SIG-M5 treated with dmso at 0.1 percent for 504 hours (cell line): ENCODE results near the gene COL18A1.

ENCODE experiments used
- DNase-seq: peaks from one replicate; lab custom pipeline; 2025; ENCODE audit not compliant: unreplicated experiment; lab: John Stamatoyannopoulos, UW

Gene COL18A1

DNA sequence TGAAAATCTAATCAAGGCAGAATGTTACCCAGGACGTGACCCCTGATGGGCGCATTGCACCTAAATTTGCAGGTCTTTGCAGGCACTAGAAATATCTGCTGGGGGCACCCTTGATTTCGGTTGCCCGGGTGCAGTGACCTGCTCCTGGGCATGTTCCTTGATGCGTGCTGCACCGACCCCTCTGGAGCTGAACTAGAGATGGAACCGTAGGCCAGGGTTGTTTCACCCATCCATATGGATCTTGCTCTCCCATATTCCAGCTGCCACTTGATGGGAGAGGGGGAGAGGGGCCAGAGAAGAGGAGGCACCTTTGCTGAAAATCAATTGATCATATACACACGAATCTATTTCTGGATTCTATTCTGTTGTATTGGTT is 8.4 kb upstream of the COL18A1 start:
- no peak for DNase-seq

DNA sequence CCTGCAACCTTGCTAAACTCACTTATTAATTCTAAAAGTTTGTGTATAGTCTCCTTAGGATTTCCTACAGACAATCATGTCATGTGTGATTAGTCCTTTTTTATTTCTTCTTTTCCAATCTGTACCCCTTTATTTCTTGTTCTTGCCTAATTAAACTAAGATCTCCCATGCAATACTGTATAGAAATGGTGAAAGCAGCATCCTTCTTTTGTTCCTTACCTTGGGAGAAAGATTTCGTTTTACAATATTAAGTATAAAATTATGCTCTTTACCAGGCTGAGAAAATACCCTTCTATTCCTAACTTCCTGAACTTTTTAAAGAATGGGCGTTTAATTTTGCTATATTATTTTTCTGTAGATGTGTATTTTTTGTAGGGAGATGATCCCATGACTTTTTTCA is 7.6 kb upstream of the COL18A1 start:
- no peak for DNase-seq

DNA sequence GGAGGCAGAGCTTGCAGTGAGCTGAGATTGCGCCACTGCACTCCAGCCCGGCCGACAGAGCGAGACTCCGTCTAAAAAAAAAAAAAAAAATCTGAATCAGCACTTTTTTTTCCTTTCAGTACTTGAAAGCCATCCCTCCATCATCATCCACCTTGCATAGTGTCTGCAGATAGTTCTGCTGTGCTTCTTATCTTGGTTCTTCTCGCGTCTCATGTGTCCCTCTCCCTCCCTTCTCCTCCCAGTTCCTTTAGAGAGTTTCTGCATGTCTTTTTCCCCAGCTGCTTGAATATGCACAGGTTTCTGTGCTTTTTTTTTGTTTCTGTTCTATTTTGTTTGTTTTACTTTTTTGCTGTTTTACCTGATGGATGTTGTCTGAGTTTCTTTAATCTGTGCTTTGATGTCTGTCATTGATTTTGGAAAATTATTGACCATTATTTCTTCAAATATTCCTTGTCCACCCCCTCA is 3.9 kb upstream of the COL18A1 start:
- DNase-seq: no peak

DNA sequence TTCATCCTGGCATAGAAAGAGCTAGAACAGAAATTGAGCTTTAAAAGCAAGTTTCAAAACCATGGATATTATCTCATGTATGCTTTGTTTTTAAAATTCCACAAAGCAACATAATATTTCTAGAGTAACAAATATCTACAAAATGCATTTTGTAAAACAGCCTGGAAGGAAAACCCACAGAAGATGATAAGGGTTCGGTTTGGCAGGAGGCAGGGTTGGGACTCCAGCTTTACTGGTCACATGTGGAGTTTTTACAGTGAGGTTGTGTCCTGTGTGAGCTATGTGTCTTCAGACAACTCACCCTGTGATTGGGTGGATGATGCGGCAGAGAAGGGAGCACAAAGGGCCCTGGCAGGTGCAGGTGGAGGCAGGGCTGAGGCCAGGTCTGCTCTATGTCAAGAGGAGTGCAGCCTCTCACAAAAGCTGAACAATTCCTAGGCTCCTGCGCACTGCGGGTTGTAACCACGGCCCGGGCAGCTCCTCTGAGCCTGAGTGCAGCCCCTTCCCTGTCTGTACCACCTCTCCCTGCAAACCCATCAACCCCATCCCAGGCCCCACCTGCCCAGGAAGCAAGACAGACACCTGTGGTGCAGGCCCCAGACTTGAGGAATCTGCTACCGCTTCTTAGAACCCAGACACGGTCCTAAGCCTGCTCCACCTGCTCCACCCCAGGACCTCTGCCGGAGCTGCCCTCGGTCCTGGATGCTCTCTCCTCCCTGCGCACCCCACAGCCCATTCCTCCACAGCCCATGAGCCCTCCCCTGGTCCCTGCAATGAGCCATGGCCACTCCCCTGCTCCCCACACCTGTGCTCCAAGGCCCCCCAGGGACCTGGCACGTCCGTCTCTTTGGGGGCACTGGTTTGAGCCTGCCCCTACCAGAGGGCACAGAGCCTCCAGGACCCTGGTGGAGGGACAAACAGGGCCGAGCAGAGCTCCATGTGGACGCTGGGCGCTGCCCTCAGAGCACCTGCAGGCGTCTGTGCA is 2.8 kb upstream of the COL18A1 start:
- DNase-seq: no peak

DNA sequence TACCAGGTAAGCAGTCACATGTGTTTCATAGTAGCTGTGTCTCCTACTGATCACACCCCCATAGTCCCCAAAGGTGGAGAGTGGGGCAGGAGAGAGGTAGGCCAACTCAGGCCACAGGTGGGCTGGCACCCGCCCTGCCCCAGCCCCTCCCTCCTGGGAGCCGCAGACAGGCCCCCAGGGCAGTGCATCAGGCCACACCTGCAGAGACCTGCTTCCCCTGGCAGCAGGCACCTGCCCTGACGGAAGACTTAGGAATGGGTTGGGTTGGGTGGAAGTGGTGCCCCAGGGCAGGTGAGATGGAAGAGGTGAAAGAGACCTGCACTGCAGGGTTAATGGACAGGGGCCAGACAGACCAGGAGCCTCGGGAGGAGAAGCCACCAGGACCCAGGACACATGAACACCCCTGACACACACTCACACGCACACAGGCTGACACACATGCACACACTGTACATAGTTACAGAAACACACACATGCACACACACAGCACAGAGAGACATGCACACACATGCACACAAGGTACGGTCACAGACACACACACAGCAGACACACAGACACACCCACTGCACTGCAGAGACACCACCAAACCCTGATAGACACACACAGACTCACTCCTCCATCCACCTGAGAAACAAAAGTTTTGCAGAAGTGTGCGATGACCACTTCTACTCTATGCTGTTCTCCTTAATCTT is 1.7 kb upstream of the COL18A1 start:
- DNase-seq: no peak

DNA sequence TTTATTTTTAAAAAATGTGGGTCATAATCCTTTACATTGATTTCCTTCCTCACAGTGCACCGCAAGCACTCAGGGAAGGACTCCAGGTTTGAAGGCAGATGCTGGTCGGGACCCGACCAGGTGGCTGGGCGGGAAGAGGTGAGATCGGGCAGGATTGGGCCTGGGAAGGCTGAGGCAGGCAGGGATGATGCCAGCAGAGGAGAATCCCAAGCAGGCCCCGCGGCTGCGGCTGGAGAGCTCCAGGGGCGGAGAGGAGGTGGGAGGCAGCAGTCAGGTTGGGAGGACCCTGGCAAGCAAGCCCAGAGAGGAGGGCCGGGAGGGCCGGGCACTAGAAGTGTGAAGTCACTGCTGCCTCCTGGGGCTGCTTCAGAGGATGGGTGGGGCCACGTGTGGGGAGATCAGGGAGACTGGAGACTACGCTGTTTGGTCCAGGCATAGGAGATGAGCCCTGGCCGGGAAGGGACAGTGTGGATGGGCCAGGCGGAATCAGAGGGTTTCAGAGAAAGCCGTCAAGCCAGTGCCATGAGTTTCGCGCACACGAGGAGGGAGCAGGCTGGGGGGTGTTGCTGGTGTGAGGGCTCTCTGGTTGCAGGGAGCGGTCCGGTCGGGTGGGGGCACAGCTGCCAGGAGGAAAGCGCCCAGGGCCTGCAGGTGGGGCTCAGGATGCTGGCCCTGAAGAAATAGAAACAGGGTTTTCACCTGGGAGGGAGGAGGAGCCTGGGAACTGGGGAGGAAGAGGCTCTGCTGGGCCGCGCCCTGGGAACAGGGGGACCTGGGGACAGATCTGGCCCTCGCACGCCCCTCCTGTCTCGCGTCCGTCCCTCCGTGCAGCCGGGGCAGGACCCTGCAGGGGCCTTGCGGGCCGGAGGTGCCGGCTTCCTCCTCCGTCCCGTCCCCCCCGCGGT is 888 bp upstream of the COL18A1 start:
- no peak for DNase-seq

DNA sequence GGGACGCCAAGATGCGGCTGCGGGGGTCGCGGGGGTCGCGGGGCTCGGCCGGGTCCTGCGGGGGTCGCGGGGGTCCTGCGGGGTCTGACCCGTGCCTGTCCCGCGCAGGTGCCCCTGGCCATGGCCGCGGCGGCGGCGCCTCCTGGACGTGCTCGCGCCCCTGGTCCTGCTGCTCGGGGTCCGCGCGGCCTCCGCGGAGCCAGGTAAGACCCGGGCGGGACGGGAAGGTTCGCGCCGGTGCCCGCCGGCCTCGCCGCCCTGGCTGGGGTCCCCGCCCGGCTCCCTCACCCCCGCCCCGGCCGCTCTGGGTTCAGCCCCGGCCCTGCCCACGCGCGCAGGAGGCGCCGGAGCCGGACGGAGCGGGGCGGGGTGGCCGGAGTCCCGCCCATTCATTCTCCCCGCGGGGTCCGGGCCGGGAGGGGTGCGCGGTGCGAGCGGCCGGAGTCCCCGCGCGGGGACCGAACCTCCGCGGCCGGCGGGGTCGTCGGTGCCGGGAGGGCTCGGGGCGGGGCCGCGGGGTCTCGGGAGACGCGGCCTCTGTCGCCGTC is 380 bp downstream of the COL18A1 start:
- DNase-seq: no peak

DNA sequence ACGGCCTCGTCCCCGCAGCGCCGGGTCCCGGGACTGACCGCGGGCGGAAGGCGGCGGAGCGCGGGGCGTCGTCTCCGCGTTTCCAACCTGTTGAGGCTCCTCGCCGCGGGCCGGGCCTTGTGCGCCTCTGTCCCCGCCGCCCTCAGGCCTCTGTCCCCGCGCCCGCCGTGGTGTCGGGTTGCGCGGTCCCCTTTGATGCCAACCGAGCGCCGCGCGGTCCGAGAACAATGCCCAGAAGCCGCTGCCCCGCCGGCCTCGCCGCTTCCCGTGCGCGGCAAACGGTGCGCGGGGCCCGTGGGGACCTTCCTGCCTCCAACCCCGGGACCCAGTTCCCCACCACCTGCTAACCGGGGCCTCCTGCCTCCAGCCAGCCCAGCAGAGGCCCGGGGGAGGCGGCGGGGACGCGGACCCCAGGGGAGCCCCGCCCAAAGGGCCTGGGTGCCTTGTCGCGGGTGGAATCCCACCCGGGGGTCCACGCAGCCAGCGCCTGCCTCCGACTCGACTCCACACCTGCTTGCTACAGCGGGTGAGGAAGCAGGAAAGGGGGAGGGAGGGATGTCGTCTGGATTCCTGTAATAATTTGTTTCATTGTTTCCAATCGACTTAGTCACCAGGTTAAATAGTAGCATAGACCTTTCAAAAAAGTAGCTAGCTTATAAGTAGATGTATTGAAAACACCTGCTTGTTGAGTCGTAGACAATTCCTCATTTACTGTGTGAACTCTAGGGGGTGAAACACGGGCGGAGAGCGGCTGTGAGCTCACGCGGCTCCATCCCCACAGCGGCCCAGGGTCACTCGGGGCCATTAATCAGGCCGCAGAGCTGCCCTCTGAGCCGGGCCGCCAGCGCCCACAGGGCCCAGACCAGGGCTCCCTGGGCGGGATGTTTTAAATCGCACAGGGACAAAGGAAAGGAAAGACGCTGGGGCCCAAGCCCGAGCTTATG is 1.1 kb downstream of the COL18A1 start:
- DNase-seq: no peak

DNA sequence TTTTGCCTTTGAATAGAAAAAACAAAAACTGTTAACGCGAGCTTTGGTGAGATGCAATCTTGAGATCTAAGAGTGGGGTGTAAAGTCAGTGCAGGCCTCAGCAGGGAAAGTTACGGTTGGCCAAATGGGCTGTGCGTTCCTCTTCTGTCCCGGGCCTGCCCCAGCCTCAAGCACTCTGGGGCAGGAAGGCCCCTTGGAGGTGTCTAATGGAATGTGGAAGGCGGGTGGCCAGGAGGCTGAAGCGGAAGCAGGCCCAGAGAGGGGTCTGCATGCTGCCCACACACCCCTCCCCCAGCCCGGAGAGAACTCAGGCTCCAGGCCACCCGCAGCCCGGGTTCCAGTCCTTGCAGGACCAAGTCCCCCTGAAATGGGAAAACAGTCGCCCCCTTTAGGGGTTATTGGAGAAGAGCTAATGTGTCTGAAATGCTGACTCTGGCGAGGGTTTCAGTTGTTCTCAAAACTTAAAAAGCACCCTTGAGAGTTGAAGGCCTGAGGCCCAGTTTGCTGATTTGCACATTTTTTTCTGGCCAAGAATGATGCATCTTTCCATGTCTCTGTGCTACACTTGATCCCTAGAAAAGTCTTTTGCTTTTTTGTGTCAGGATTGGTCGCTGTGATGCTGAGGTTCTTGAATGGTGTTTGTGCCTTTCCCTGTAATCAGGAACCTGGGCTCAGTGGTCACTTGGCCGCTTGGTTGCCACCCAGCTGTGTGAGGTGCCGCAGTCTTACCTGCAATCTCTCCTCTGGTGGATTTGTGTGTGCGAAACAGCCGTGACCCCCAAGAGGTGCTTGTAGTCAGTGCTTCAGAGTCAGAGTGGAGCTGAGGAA is 2.0 kb downstream of the COL18A1 start:
- no peak for DNase-seq

DNA sequence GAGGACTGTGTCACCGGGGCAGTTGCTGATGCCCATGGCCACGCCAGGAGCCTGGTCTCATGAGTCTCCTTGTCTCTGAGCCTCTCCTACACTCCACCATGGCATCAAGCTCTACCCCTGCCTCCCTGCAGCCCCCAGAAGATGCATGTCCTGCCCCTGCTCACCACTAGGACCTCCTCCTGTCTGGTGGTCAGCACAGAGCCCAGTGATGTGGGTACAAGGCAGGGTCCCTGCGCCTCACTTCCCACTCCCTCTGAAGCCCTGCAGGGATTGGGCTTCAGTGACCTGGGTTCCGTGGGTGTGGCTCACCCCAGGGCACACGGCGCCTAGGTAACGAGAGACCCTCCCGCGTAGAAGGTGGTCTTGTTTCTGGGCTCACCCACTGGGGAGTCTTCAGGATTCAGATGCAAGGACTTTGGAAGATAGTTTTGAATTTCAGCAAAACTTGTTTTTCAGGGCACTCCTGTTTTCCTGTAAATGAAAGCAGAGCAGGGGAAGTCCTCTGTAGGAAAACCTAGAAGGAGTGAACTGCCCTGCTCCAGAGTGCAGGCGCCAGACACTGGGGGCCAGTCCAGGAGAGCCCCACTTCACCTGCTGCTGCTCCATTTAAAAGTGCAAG is 2.8 kb downstream of the COL18A1 start:
- no peak for DNase-seq

DNA sequence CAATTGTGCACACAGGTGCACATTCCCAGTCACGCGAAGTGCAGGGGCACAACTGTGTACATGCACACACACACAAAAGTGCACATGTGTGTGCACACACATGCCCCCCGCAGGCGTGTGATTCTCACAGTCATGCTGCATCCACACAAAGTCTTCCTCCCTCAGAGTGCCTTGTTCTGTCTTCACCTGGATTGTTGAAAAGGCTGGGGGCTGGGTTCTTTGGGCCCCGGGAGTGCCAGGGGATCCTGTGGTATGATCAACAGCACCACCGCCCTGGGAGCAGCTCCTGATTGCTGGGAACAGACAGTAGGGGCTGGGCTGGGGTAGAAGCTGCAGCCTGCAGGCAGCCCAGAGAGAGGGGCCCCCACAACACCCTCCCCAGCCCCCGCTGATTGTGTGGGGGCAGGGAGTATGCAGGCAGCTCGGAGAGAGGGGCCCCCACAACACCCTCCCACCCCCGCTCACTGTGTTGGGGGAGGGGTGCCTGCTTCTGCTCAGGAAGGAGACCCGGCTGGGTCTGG is 3.4 kb downstream of the COL18A1 start:
- DNase-seq: no peak

DNA sequence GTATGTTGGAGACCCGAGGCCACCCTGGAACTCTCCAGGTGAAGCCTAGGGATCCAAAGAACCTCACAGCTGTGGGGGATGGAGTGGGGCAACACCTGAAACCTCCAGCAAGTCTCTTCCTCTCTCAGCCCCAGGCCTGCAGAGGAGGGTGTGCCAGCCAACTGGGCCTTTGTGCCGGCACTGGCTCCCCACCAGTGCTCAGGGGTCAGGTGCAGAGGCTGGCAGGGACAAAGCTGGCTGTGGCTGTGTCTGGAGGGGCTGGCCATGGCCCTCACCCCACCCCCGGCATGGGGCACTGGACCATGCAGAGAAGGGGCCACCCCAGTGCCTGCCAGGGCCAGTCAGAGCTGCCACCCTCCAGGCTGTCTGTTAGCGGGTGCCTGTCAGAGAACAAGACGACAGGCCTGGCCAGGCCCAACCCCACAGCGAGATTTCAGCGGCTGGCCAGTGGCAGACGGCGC is 3.9 kb downstream of the COL18A1 start:
- no peak for DNase-seq

DNA sequence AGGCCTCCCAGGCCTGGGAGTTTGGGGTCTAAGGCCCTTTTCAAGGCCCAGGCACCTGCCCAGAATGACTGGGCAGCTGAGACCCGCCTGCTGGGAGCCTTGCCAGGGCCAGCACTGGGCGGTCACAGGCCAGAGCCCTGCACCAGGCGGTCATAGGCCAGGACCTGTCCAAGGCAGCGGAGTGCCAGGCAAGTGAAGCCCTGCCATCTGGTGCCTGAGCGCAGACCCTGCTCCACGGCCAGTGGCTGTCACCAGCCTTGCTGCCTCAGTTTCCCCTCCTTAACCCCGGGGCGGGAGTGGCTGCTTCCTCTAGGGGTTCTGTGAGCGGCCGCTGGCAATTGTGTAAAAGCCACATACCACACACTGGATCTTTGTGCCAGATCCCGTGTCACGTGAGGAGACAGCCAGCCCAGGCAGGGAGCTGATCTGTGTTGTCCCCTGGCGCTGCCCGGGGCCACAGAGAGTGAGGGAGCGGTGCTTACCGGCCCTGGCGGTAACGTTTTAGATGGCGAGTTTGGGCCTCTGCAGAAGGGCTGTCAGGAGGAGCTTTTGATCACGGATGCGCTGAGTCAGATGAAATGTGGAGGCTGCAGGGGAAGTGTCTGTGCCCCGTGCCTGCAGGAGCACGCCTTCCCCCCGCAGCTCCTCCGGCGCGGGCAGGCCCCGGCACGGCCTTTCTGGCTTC is 4.6 kb downstream of the COL18A1 start:
- DNase-seq: no peak

DNA sequence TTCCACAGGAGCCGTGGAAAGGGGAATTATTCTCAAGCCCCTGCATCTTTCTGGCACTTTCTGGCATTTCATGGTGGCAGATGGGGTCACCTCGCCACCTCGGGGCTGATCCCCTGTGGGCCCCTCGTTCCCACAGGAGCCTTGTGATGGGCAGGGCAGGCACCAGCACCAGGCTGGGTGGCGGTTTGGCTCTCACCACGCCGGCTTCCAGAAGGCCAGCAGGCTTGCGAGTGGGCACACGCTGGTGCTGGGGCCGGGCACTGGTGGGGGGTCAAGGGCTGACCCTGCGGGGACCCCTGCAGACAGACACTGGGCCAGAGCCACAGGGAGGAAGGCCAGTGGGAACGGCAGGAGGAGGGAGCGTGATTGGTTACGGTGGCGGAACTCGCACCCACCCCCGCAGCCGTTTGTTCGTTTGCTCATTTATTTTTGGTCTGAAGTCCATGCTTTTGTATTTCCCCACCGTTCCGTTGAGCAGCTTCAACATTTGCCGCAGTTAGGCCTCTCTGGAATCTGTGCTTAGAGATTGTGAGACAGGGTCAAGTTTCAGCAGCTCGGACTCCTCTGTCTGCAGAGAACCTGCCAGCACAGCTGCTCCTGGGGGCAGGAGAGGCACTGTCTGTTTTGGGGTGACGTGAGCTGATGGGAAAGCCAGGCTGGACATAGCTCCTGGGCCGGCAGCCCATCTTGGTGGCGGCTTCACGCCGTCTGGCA is 5.3 kb downstream of the COL18A1 start:
- DNase-seq: no peak

DNA sequence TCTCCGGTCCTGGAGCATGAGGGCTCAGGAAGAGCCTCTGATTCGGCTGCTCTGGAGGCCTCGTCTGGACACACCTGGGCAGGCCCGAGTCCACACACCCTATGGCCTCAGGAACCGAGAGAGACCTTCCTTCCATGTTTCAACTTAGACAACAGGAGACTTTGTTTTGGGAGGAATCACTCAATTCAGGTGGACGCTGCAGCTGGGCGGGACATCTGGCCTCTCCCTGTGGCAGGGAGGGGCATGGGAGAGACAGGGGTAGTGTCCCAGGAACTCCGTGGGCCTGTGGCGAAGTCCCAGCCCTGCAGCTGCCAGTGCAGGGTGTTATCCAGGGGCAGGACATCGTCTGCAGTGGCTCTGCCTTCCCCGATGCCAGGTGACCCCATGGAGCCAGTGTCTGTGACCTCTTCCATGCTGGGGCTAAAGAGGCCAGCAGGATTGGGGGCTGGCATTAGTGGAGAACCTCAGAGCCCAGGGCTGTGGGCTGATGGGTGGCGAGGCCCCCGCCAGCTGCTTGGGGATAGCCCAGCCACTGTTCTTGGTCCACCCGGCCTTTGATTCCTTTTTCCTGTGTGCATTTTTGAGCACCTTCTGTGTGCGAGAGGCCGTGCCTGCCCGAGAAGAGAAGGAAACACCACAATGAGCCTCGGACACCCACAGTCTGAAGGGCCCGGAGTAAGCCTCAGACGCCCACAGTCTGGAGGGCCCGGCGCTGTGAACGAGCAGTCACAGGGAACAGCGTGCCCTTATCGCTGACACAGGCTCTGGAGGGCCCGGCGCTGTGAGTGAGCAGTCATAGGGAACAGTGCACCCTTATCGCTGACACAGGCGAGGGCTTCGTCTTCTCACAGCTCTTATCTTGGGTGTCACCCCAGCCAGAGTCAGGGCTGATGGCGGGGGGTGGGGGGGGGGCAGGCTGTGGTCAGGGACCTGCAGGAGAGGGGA is 6.2 kb downstream of the COL18A1 start:
- no peak for DNase-seq

DNA sequence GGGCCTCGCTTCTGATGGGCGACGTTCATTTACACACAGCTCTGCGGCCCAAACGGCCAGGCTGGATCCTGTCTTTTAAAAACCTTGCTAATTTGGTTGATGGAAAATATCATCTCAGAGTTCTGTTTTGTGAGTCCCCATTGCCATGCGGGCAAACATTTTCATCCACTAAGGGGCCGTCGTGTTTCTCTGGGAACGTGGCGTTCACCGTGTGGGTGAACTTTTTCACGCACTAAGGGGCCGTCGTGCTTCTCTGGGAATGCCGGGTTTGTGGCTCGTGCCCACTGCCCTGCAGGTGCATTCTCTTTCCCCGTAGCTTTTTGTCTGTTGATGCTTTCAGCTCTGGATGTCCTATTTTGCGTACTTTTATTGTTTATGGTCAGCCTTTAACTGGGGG is 6.8 kb downstream of the COL18A1 start:
- DNase-seq: no peak
